Suprapubic skin (tissue), 4 donors: Measurements from ENCODE around the gene CCNYL1.

Experiments
- CTCF ChIP-seq, 2 donors: fragments of 200-600 bp in 1 of 2; fragments of 450-650 bp in 1 of 2; sonication (generic) in 1 of 2; IDR thresholded peaks; one replicate each; pipeline ENCODE4 v1.5.1; 2016 to 2019; ENCODE audit warnings: antibody characterized with exemption in 2 of 2, mild to moderate bottlenecking in 1 of 2, moderate library complexity in 1 of 2
- EP300 ChIP-seq: sonication (generic); formaldehyde crosslinking; IDR thresholded peaks from one replicate; pipeline ENCODE4 v1.6.1; 2017; ENCODE audit warnings: antibody characterized with exemption
- POLR2A ChIP-seq, 2 donors: fragments of 450-650 bp; IDR thresholded peaks; one replicate each; pipeline ENCODE4 v1.6.1; 2017; ENCODE audit warnings: antibody characterized with exemption in 2 of 2, mild to moderate bottlenecking in 2 of 2, moderate library complexity in 2 of 2
- POLR2AphosphoS5 ChIP-seq, 3 donors: sonication (generic); formaldehyde crosslinking; IDR thresholded peaks; one replicate each; pipeline ENCODE4 v1.6.1; 2017; ENCODE audit warnings: antibody characterized with exemption in 3 of 3

GRCh38 chr2:207759890-207760289, 48.5 kb downstream of the CCNYL1 start:
- TF ChIP-seq CTCF (IDR thresholded peaks at IDR 0.05) (no peak), POLR2A (IDR thresholded peaks at IDR 0.05) (no peak), POLR2AphosphoS5 (IDR thresholded peaks at IDR 0.05) (no peak), EP300 (no peak)
